HCT116 (cell line): ENCODE measurements around the gene CEP112. TPM values are rescaled to one million over a fixed set of nuclear protein-coding genes. Genes with fewer than 3 reads are reported as not detected.
A peak's percentile ranks its signal among the peaks of the same experiment; 100 is the strongest.

Experiments used
- ATAC-seq: fragments of 200-7000 bp; cut with Tn5 transposase; 2 replicates; pipeline ENCODE4 v1.9.1; 2020; ENCODE audit warnings: mild to moderate bottlenecking, moderate library complexity
- BruUV-seq: library from RNA; stranded (reverse); fragments of 400-500 nt; replicated peaks from 2 replicates; lab custom pipeline; 2021; lab: Mats Ljungman, UMichigan
- CTCF ChIA-PET: fragments of 300-600 bp; sonication (Branson Sonifier 250); formaldehyde crosslinking; loops from one replicate; lab custom pipeline; 2021; ENCODE audit warnings: antibody characterized with exemption; lab: Charles Lee
- POLR2A ChIA-PET: fragments of 300-600, 350-600 bp; sonication (Branson Sonifier 250); formaldehyde crosslinking; loops from one replicate; lab custom pipeline; 2021; ENCODE audit warnings: antibody characterized with exemption; lab: Charles Lee
- RAD21 ChIA-PET, 2 experiments: fragments of 300-600 bp; sonication (Branson Sonifier 250); formaldehyde crosslinking; loops; one replicate each; lab custom pipeline; 2023; ENCODE audit warnings: low total read pairs in 2 of 2; ENCODE audit not compliant: uncharacterized antibody in 2 of 2, unreplicated experiment in 2 of 2, low non-redundant PET in 1 of 2; lab: Charles Lee
- DNase-seq: peaks from one replicate; pipeline ENCODE4 v3.0.0-alpha.2; 2010; ENCODE audit warnings: low read depth, low spot score
- H2AFZ ChIP-seq: fragments of 200-600 bp; shearing (Covaris generic), sonication (generic); 2 replicates; pipeline ENCODE4 v1.6.1; 2017; ENCODE audit warnings: low read depth, mixed run types, mixed read lengths, antibody characterized with exemption, low read length; ENCODE audit not compliant: poor library complexity, severe bottlenecking
- H3K27ac ChIP-seq: 2 replicates; pipeline ENCODE4 v1.5.1; 2012; ENCODE audit warnings: low read depth, low read length
- H3K27me3 ChIP-seq: fragments of 200-600 bp; sonication (generic); 2 replicates; pipeline ENCODE4 v1.6.1; 2016; ENCODE audit warnings: mixed run types, low read length, mixed read lengths; ENCODE audit not compliant: insufficient read depth
- H3K36me3 ChIP-seq, 2 experiments: fragments of 200-500 bp in 1 of 2; fragments of 200-600 bp in 1 of 2; sonication (Bioruptor generic) in 1 of 2; sonication (generic) in 1 of 2; 2 replicates each; pipeline versions ENCODE4 v1.5.1 to v1.6.1; 2014 to 2016; ENCODE audit warnings: low read length in 2 of 2, inconsistent platforms in 1 of 2, mixed read lengths in 1 of 2, mixed run types in 1 of 2; ENCODE audit not compliant: insufficient read depth in 2 of 2, control insufficient read depth in 1 of 2
- H3K4me1 ChIP-seq, 2 experiments: fragments of 200-600 bp in 1 of 2; sonication (generic) in 1 of 2; 2 replicates each; pipeline versions ENCODE4 v1.5.1 to v1.6.1; 2012 to 2017; ENCODE audit warnings: low read length in 2 of 2, inconsistent platforms in 1 of 2, mild to moderate bottlenecking in 1 of 2, mixed read lengths in 1 of 2, mixed run types in 1 of 2, moderate library complexity in 1 of 2; ENCODE audit not compliant: insufficient read depth in 2 of 2, control insufficient read depth in 1 of 2
- H3K4me2 ChIP-seq: fragments of 200-600 bp; sonication (generic); 2 replicates; pipeline ENCODE4 v1.6.1; 2017; ENCODE audit warnings: mixed run types, low read length, mixed read lengths
- H3K4me3 ChIP-seq, 2 experiments: fragments of 200-600 bp in 1 of 2; sonication (generic) in 1 of 2; replicated peaks in 1 of 2; 2 replicates each; pipeline ENCODE4 v1.5.1; 2011 to 2016; ENCODE audit warnings: low read length in 2 of 2, control low read depth in 1 of 2, low read depth in 1 of 2, mild to moderate bottlenecking in 1 of 2, mixed read lengths in 1 of 2, mixed run types in 1 of 2
- H3K79me2 ChIP-seq: fragments of 200-600 bp; sonication (generic); 2 replicates; pipeline ENCODE4 v1.6.1; 2017; ENCODE audit warnings: mild to moderate bottlenecking, mixed run types, low read length, moderate library complexity, mixed read lengths; ENCODE audit not compliant: insufficient read depth
- H3K9ac ChIP-seq: fragments of 200-600 bp; sonication (generic); 2 replicates; pipeline ENCODE4 v1.6.1; 2016; ENCODE audit warnings: low read length, mixed read lengths
- H3K9me2 ChIP-seq: fragments of 200-600 bp; sonication (generic), shearing (Covaris generic); 2 replicates; pipeline ENCODE4 v1.6.1; 2017; ENCODE audit warnings: mixed run types, mild to moderate bottlenecking, moderate library complexity; ENCODE audit not compliant: insufficient read depth
- H3K9me3 ChIP-seq, 2 experiments: fragments of 200-500 bp in 1 of 2; fragments of 200-600 bp in 1 of 2; sonication (Bioruptor generic) in 1 of 2; sonication (generic) in 1 of 2; 2 replicates each; pipeline ENCODE4 v1.6.1; 2014 to 2017; ENCODE audit warnings: low read length in 2 of 2, mixed read lengths in 2 of 2, inconsistent platforms in 1 of 2, low read depth in 1 of 2, mild to moderate bottlenecking in 1 of 2, mixed run types in 1 of 2, moderate library complexity in 1 of 2; ENCODE audit not compliant: control insufficient read depth in 1 of 2, insufficient read depth in 1 of 2
- H4K20me1 ChIP-seq: fragments of 200-600 bp; sonication (generic), shearing (Covaris generic); 2 replicates; pipeline ENCODE4 v1.6.1; 2017; ENCODE audit warnings: mixed run types, mild to moderate bottlenecking, moderate library complexity; ENCODE audit not compliant: insufficient read depth
- ATF3 ChIP-seq: IDR thresholded peaks from 2 replicates; pipeline ENCODE4 v1.6.1; 2012
- CBX3 ChIP-seq: IDR thresholded peaks from 2 replicates; pipeline ENCODE4 v1.6.1; 2012; ENCODE audit warnings: low read depth
- CEBPB ChIP-seq: IDR thresholded peaks from 2 replicates; pipeline ENCODE4 v1.6.1; 2012; ENCODE audit warnings: low read depth
- CTCF ChIP-seq, 3 experiments: fragments of 200-600 bp in 1 of 3; sonication (generic) in 1 of 3; IDR thresholded peaks in 2 of 3; conservative IDR thresholded peaks in 1 of 3; 2 replicates each; pipeline ENCODE4 v1.5.1; 2012 to 2017; ENCODE audit warnings: low read depth in 2 of 3, low read length in 2 of 3, antibody characterized with exemption in 1 of 3, borderline replicate concordance in 1 of 3, control low read depth in 1 of 3, mild to moderate bottlenecking in 1 of 3, mixed read lengths in 1 of 3, mixed run types in 1 of 3, moderate library complexity in 1 of 3; ENCODE audit not compliant: insufficient read depth in 1 of 3
- EGR1 ChIP-seq: IDR thresholded peaks from 2 replicates; pipeline ENCODE4 v1.6.1; 2012; ENCODE audit warnings: low read depth
- EZH2 ChIP-seq: fragments of 200-600 bp; sonication (generic); IDR thresholded peaks from 2 replicates; pipeline ENCODE4 v1.6.1; 2017; ENCODE audit warnings: antibody characterized with exemption, mixed run types
- FOSL1 ChIP-seq: IDR thresholded peaks from 2 replicates; pipeline ENCODE4 v1.6.1; 2012; ENCODE audit warnings: low read depth
- JUND ChIP-seq: IDR thresholded peaks from 2 replicates; pipeline ENCODE4 v1.6.1; 2012
- MAX ChIP-seq: IDR thresholded peaks from 2 replicates; pipeline ENCODE4 v1.6.1; 2012
- POLR2A ChIP-seq: IDR thresholded peaks from 2 replicates; pipeline ENCODE4 v1.7.0; 2011; ENCODE audit warnings: borderline replicate concordance; ENCODE audit not compliant: insufficient read depth, insufficient read length; ENCODE audit errors: extremely low read depth
- POLR2AphosphoS5 ChIP-seq: IDR thresholded peaks from 2 replicates; pipeline ENCODE4 v1.6.1; 2011; ENCODE audit warnings: mild to moderate bottlenecking, low read depth, low read length, moderate library complexity
- REST ChIP-seq: IDR thresholded peaks from 2 replicates; pipeline ENCODE4 v1.6.1; 2012; ENCODE audit warnings: low read depth
- SIN3A ChIP-seq: IDR thresholded peaks from 2 replicates; pipeline ENCODE4 v1.6.1; 2012; ENCODE audit warnings: low read depth
- SP1 ChIP-seq: IDR thresholded peaks from 2 replicates; pipeline ENCODE4 v1.6.1; 2012; ENCODE audit warnings: low read depth
- SRF ChIP-seq: IDR thresholded peaks from 2 replicates; pipeline ENCODE4 v1.6.1; 2012; ENCODE audit warnings: low read depth
- TCF7L2 ChIP-seq: IDR thresholded peaks from 2 replicates; pipeline ENCODE4 v1.7.0; 2011; ENCODE audit warnings: borderline replicate concordance, inconsistent platforms; ENCODE audit not compliant: insufficient read depth, insufficient read length; ENCODE audit errors: extremely low read depth
- ZBTB33 ChIP-seq: IDR thresholded peaks from 2 replicates; pipeline ENCODE4 v1.6.1; 2011; ENCODE audit warnings: mild to moderate bottlenecking, low read length, moderate library complexity; ENCODE audit not compliant: insufficient replicate concordance; ENCODE audit errors: extremely low read depth
- ZFX ChIP-seq: fragments of 450-650 bp; IDR thresholded peaks from 2 replicates; pipeline ENCODE4 v1.6.1; 2017
- ZNF274 ChIP-seq: fragments of 200-500 bp; sonication (Bioruptor generic); IDR thresholded peaks from 2 replicates; pipeline ENCODE4 v1.6.1; 2014; ENCODE audit warnings: mild to moderate bottlenecking, low read depth, low read length, inconsistent platforms
- intact Hi-C: fragments of 100-400 bp; cut with micrococcal nuclease; formaldehyde crosslinking; loops from 2 replicates; pipeline ENCODE4 v1.10.0; 2022
- total RNA-seq: library from RNA; stranded (reverse); gene quantifications from one replicate; pipeline ENCODE4 v1.2.1, GENCODE V29; 2021; ENCODE audit not compliant: unreplicated experiment

CEP112 gene
- total RNA-seq, 1 experiment from 2014 or later = 10.9 TPM

- ATAC-seq (peak; percentile 44), DNase-seq (peak; percentile 66)
- H3K9me2 ChIP-seq = no peaks in the 10 kb centered on the region
- H4K20me1 ChIP-seq = no peaks in the 10 kb centered on the region
- H3K9me3 ChIP-seq = no peaks in the 10 kb centered on the region
- no peak overlapping the region for H3K27ac ChIP-seq
- no peak overlapping the region for H3K4me3 ChIP-seq
- H3K36me3 ChIP-seq = no peaks in the 10 kb centered on the region
- BruUV-seq = no TSS peak
- H3K9ac ChIP-seq = no peak overlapping the region
- intact Hi-C loops = no loop called here
- H3K79me2 ChIP-seq = no peaks in the 10 kb centered on the region
- peak overlapping the region; percentile 57; the same call in 1 of the 2 replicates for H3K4me2 ChIP-seq
- H3K27me3 ChIP-seq = peaks cover 10% of the 10 kb centered on the region; the same call in 1 of the 2 replicates
- no peak overlapping the region for H2AFZ ChIP-seq
- CTCF ChIA-PET = no interaction called here
- TF ChIP-seq SIN3A (0 out of 2 replicates have a peak, but pooled peaks have one; percentile 31), EZH2 (no peak), SP1 (peak; percentile 44; the same call in 1 of the 2 replicates), CTCF (IDR thresholded peaks at IDR 0.05 in 2 of 3, conservative IDR thresholded peaks at IDR 0.05 in 1 of 3; ENCODE audit: borderline replicate concordance in 1 of 3, insufficient read depth in 1 of 3, low read depth in 2 of 3, low read length in 2 of 3) (no peak), ZNF274 (no peak), ZBTB33 (no peak), JUND (peak; percentile 67), CBX3 (peak; percentile 22; the same call in 1 of the 2 replicates), TCF7L2 (peak; percentile 50), MAX (0 out of 2 replicates have a peak, but pooled peaks have one; percentile 10), CEBPB (peak; percentile 93), ATF3 (no peak), POLR2AphosphoS5 (no peak), EGR1 (0 out of 2 replicates have a peak, but pooled peaks have one; percentile 17), POLR2A (no peak), ZFX (no peak), SRF (no peak), REST (no peak), FOSL1 (peak; percentile 44)
- RAD21 ChIA-PET = no interaction called here
- H3K4me1 ChIP-seq = peaks cover 32 to 54% of the 10 kb centered on the region in 2 experiments
- POLR2A ChIA-PET = no interaction called here
Measured at GRCh38 chr17:65749479-65749878, 442.5 kb downstream of the CEP112 start.
